ENCODE measurements around the gene OR1I1.
"Not testable (repeated sequence)": the region's sequence is repeated elsewhere in the genome, so short reads cannot be mapped to it uniquely, and the experiment has no call there.

Gene OR1I1

DNA sequence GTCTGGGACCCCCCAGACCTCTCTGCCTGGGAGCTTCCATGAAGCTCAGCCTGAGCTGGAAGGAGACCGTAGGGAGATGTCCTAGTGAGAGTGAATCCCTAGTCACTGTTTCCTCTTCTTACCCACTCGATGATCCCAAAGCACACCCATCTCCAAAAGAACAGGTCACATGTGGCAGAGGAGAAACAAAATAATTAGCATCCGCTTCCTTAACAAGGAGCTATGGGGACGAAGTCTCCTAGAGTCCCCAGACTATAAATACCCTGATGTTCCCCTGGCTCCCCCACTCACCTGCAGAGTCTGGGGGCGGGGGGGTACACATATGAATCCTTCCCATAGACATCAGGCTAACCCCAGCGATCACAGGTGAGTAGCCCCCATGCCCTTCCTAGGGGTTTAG lies at the start of gene OR1I1:
OR1I1 (plus strand) TSS at position 301 of the 400 bp plus-strand sequence. CDS start 4,855 bp downstream, outside the sequence.
- DNase-seq (ENCODE audit: low read depth in 2 of 3, low spot score in 1 of 3) = no peak

DNA sequence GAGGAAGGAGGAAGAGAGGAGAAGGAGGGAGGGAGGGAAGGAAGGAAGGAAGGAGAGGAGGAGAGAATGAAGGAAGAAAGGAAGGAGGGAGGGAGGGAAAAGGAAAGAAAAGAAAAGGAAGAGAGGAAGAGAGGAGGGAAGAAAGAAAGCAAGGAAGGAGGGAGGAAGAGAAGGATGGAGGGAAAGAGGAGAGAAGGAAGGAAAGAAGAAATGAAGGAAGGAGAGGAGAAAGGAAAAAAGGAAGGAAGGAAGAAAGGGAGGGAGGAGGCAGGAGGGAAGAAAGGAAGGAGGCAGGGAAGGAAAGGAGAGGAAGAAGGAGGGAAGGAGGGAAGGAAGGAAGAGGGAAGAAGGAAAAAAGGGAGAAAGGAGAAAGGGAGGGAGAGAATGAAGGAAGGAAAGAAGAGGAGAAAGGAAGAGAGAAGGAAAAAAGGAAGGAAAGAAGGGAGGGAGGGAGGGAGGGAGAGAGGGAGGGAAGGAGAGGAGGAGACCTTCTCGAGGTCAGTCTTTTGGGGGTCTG lies 46.2 kb upstream of the OR1I1 start:
- no peak for DNase-seq (ENCODE audit: low read depth in 2 of 3, low spot score in 1 of 3)

DNA sequence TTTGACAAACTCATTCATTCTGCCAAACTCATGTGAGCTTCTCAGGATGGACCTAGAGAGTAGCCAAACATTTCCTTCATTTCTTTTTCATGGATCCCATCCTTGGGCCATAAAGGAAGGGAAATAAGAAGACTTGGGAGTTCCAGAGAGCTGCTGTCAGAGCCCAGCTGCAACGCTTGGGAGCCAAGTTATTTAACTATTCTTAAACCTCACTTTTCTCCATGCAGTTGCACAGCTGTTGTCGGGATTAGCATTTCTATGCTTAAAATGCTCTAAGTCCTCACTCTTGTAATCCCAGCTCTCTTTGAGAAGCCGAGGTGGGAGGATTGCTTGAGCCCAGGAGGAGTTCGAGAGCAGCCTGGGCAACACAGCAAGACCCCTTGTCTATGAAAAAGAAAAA lies 44.4 kb upstream of the OR1I1 start:
- no peak for DNase-seq (ENCODE audit: low read depth in 2 of 3, low spot score in 1 of 3)

DNA sequence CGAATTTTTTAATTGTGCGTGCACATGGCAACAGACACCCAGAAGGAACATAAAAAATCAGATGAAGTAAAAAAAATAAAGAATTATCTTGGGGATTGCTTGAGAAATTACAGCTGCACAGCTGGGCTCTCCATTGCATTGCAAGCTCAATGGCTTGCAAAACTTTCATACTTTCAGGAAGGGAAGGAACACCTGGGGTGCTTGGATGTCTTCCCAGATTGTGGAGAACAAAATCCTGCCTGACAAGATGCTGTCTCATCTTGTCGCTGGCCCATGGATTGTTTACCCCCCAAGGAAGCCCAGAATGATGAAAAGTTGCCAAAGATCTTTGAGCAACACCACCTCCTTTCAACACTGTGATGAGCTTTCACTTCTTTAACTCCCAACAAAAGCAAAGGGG lies 43.7 kb upstream of the OR1I1 start:
- DNase-seq (ENCODE audit: low read depth in 2 of 3, low spot score in 1 of 3) = no peak

GRCh38 chr19:15042003-15042402 lies 40.0 kb upstream of the OR1I1 start:
- no peak for DNase-seq (ENCODE audit: low read depth in 2 of 3, low spot score in 1 of 3)

DNA sequence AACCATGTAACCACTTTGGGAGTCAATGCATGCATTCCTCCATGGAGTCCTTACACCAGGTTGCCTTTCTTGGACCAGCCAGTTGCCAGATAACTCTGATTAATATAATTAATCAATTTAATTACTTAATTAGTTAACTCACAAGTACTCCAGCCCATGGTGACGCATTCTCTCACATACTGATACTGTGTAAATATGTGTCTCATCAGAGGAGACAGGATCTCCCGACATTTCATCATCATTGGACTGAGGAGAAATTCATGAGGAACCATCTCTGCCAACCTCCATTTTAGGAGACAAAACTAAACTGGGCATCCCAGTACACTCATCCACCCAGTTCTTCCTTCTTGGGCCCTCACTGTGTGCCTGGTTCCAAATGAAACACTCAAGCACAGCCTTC lies 39.2 kb upstream of the OR1I1 start:
- no peak for DNase-seq (ENCODE audit: low read depth in 2 of 3, low spot score in 1 of 3)

DNA sequence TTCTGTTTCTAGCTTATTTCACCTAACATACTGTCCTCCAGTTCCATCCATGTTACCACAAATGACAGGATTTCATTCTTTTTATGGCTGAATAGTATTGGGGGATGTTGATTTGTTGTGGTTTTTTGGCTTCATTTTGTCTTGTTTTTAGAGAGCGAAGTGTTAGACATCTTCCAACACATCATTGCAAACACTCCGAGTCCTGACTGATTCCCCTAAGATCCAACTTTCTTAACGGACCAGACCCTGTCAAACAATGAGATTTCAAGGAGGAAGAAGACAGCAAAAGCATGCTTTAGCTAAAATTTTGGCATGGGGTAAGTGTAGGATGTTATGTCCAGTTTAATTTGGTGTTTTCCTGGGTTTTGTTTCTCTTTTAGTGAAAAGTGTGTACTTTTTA lies 36.5 kb upstream of the OR1I1 start:
- no peak for DNase-seq (ENCODE audit: low read depth in 2 of 3, low spot score in 1 of 3)

- no peak for DNase-seq (ENCODE audit: low read depth in 2 of 3, low spot score in 1 of 3)
Observed at GRCh38 chr19:15047680-15048079, 34.3 kb upstream of the OR1I1 start.

DNA sequence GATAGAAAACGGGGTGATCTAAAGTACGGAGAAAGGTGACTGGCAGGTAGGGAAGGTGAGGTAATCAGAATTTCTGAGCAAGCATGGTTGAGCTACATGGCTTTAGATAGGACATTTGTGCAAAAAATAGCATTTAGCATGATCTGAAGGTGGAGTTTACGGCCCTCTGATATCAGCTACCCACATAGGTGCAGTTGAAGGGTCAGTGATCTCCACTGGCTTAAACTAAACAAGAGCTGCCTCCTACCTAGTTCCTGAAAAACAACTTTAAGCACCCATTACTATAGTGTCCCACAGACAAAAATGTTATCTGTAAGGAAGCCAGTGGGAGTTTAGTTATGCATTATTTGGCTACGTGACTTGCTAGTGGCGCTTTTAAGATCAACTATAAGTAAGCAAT lies 33.9 kb upstream of the OR1I1 start:
- DNase-seq (ENCODE audit: low read depth in 2 of 3, low spot score in 1 of 3) = no peak

GRCh38 chr19:15048885-15049541 lies 33.0 kb upstream of the OR1I1 start, which contains the start of gene CASP14:
TSS of gene CASP14 (plus strand) at chr19:15049480. CDS start at chr19:15052252, 2,772 bp downstream.
- no peak for DNase-seq (ENCODE audit: low read depth in 2 of 3, low spot score in 1 of 3)

GRCh38 chr19:15050639-15051038 lies 31.4 kb upstream of the OR1I1 start:
- DNase-seq (ENCODE audit: low read depth in 2 of 3, low spot score in 1 of 3) = no peak

DNA sequence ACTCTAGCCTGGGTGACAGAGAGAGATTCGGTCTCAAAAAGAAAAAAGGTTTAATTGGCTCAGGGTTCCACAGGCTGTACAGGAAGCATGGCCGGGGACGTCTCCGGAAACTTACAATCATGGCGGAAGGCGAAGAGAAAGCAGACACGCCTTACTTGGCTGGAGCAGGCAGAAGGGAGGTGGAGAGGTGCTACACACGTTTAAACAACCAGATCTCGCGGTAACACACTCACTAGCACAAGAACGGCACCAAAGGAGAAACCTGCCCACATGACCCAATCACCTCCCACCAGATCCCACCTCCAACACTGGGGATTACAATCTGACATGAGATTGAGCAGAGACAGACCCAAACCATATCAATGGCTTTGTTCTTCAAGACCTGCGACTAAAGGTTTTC lies 20.0 kb upstream of the OR1I1 start:
- DNase-seq (ENCODE audit: low read depth in 2 of 3, low spot score in 1 of 3) = no peak

GRCh38 chr19:15070386-15070785 lies 11.6 kb upstream of the OR1I1 start:
- DNase-seq (ENCODE audit: low read depth in 2 of 3, low spot score in 1 of 3) = not testable (repeated sequence)

DNA sequence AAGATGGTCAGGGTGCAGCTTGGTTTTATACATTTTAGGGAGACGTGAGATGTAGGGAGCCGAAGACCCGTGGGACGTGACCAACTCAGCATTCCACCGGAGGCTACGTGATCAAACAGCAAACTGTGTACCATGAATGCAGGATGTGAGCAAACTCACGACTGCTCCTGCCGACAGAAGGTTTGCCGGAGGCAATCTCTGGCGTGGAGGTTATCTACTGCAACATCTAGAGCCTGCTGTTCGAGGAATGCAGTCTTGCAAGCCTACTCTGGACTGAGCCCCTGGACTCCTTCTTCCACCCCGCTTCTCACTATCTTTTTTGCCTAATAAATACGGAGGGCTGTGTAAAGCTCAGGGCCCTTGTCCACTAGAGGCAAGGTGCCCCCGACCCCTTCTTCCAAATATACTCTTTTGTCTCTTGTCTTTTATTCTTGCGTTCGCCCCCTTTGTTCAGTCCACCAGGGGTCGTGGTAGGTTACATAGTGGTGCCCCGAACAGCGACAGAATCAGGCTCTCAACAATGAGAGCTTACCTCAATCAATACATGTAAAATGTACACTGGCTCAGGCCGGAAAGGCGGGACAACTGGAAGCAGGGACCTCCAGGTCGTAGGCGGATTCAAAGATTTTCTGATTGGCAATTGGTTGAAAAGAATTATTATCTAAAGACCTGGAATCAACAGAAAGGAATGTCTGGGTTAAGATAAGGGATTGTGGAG lies 8.9 kb upstream of the OR1I1 start:
- DNase-seq (ENCODE audit: low read depth in 2 of 3, low spot score in 1 of 3) = no peak

- DNase-seq (ENCODE audit: low read depth in 2 of 3, low spot score in 1 of 3) = no peak
Observed at GRCh38 chr19:15074371-15074770, 7.6 kb upstream of the OR1I1 start.

DNA sequence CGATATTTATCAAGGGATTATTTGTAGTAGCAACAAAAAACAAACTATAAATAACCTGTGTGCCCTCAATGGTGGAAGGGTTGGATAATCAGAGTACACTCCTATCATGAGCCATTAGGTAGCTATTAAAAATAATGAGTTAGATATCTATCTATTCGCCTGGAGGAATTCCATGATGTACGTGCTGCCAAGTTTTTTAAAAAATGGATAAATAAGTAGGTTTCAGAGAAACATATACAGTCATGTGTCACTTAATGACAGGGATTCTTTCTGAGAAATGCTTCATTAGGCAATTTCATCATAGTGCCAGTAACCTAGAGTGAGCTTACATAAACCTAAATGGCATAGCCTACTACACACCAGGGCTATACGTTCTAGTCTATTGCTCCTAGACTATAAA lies 6.2 kb upstream of the OR1I1 start:
- DNase-seq (ENCODE audit: low read depth in 2 of 3, low spot score in 1 of 3) = no peak

DNA sequence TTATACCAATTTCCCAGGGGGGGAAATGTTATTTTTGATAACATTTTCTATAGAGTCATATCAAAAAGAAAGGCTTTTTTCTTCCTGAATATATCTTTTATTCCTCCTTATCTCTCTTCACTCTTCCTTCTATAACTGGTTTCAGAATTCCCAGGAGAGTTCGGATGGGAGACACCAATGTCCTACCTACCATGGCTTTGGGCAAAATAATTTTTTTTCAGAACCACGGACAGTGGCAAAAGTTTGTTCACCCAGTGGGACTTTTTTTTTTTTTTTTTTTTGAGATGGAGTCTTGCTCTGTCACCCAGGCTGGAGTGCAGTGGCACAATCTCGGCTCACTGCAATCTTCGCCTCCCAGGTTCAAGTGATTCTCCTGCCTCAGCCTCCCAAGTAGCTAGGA lies 2.0 kb upstream of the OR1I1 start:
- not testable (repeated sequence) for DNase-seq (ENCODE audit: low read depth in 2 of 3, low spot score in 1 of 3)

GRCh38 chr19:15087182-15087581 lies 5.2 kb downstream of the OR1I1 start:
- DNase-seq (ENCODE audit: low read depth in 2 of 3, low spot score in 1 of 3) = no peak

- DNase-seq (ENCODE audit: low read depth in 2 of 3, low spot score in 1 of 3) = peak in 2 of 3 donors; percentile 10 to 77
Observed at GRCh38 chr19:15091918-15092753, 10.1 kb downstream of the OR1I1 start.

GRCh38 chr19:15093001-15093400 lies 11.0 kb downstream of the OR1I1 start:
- DNase-seq (ENCODE audit: low read depth in 2 of 3, low spot score in 1 of 3) = no peak

DNA sequence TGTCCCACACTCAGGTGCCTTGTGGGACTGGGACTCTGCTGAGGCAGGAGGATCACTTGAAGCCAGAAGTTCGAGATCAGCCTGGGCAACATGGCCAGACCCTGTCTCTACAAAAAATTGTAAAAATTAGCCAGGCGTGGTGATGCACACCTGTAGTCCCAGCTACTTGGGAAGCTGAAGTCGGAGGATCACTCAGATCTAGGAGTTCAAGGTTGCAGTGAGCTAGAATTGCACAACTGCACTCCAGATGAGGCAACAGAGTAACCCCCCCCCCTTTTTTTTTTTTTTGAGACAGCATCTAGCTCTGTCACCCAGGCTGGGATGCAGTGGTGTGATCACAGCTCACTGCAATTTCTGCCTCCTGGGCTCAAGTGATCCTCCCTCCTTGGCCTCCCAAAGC lies 14.2 kb downstream of the OR1I1 start:
- DNase-seq (ENCODE audit: low read depth in 2 of 3, low spot score in 1 of 3) = no peak

GRCh38 chr19:15097980-15098379 lies 16.0 kb downstream of the OR1I1 start:
- not testable (repeated sequence) for DNase-seq (ENCODE audit: low read depth in 2 of 3, low spot score in 1 of 3)
